GM12864 (cell line): ENCODE results near the gene OSBP2.
A peak's percentile ranks its signal among the peaks of the same experiment; 100 is the strongest.
"Not testable (repeated sequence)": the region's sequence is repeated elsewhere in the genome, so short reads cannot be mapped to it uniquely, and the experiment has no call there.

Experiments used
- DNase-seq: peaks from one replicate; pipeline ENCODE4 v3.0.0-alpha.2; 2011; ENCODE audit warnings: low read depth
- H3K4me3 ChIP-seq: 2 replicates; pipeline ENCODE4 v1.5.1; 2011; ENCODE audit warnings: mild to moderate bottlenecking, low read depth, low read length, control low read depth
- TF ChIP-seq, protein P1 (sequence below): IDR thresholded peaks from 2 replicates; pipeline ENCODE4 v1.5.1; 2011; ENCODE audit warnings: low read depth, mild to moderate bottlenecking, moderate library complexity, low read length, control low read depth, inconsistent platforms; ENCODE audit errors: missing control alignments

OSBP2 gene

GRCh38 chr22:30667107-30667493, 27.6 kb upstream of the OSBP2 start:
- TF ChIP-seq, protein P1, sequence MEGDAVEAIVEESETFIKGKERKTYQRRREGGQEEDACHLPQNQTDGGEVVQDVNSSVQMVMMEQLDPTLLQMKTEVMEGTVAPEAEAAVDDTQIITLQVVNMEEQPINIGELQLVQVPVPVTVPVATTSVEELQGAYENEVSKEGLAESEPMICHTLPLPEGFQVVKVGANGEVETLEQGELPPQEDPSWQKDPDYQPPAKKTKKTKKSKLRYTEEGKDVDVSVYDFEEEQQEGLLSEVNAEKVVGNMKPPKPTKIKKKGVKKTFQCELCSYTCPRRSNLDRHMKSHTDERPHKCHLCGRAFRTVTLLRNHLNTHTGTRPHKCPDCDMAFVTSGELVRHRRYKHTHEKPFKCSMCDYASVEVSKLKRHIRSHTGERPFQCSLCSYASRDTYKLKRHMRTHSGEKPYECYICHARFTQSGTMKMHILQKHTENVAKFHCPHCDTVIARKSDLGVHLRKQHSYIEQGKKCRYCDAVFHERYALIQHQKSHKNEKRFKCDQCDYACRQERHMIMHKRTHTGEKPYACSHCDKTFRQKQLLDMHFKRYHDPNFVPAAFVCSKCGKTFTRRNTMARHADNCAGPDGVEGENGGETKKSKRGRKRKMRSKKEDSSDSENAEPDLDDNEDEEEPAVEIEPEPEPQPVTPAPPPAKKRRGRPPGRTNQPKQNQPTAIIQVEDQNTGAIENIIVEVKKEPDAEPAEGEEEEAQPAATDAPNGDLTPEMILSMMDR, result no peak
- DNase-seq, result no peak

GRCh38 chr22:30667494-30668385, 26.9 kb upstream of the OSBP2 start, which contains the start of gene DUSP18:
TSS of gene DUSP18 (minus strand) at chr22:30667875. CDS start at chr22:30664003, 3,872 bp downstream.
- DNase-seq, result peak; percentile 47
- H3K4me3 ChIP-seq, result peak within 1 kb of the TSS; percentile 62
- TF ChIP-seq, protein P1, result peak; percentile 41

More at GRCh38 chr22:30667107-30667493, 27.6 kb upstream of the OSBP2 start:
- peak overlapping the region; percentile 62 for H3K4me3 ChIP-seq

- peak overlapping the region; percentile 62 for H3K4me3 ChIP-seq
- DNase-seq, result no peak
- TF ChIP-seq, protein P1, result no peak
These were observed 26.3 kb upstream of the OSBP2 start for GRCh38 chr22:30668386-30668710.

DNA sequence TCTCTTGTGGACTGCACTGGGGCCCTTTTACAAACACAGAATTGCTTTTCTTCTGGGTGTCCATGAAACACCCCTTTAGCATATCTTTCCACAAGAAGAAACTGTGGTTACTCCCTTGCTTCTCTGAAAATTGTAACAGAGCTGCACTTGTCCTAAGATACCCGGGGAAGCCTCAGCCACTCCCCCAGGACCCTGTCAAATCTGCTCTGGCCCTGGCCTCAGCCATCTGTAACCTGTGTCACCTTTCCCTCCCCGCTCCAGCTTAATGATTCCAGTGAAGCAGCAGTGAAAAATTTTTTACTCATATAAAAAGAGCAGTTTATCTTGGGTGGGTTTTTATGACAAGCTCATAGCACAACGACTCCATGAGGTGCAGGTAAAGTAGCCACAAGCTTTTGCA, 23.6 kb upstream of the OSBP2 start:
- TF ChIP-seq, protein P1, result no peak
- no peak for DNase-seq
- no peak overlapping the region for H3K4me3 ChIP-seq

GRCh38 chr22:30673136-30673535, 21.5 kb upstream of the OSBP2 start:
- no peak for DNase-seq
- TF ChIP-seq, protein P1, result no peak
- no peak overlapping the region for H3K4me3 ChIP-seq

DNA sequence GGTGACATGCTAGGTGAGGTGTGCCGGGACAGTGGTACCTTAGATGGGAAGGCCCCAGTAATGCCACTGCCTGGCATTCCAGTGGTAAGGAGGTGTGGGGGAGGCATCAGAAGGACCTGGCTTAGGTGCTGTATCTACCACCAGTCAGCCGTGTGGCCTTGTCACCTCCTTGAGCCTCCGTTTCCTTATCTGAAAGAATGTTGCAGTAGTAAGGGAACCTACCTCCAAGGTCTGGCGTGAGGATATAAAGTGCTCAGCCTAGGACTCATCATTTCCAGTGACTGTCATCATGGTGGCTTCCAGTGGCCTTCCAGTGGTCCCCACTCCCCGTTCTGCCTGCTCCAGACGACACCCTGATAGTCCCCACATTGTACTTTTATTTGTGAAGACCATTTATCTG, 20.2 kb upstream of the OSBP2 start:
- no peak overlapping the region for H3K4me3 ChIP-seq
- TF ChIP-seq, protein P1, result no peak
- DNase-seq, result no peak

DNA sequence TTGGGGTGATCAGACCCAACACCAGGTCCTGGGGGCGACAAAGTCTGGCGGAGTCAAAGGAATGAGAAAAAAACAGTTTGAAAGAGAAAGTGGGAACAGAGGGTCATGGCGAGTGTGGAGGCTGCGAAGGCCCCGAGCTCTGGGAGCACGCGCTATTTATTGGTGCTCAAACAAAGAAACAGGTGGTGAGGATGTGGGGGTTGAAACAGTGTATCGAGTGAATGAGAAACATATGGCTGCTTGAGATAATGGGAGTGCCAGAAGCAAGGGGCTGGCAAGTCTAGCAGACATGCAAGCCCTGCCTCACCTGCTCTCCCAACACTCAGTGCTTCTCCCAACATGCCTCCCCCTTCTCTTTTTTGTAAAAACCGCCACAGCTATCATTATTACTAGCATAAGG, 19.2 kb upstream of the OSBP2 start:
- no peak for DNase-seq
- TF ChIP-seq, protein P1, result no peak
- H3K4me3 ChIP-seq, result no peak overlapping the region

- DNase-seq, H3K4me3 ChIP-seq: not testable (repeated sequence)
These were observed 18.1 kb upstream of the OSBP2 start for GRCh38 chr22:30676565-30676964.

GRCh38 chr22:30679895-30680690, 14.6 kb upstream of the OSBP2 start:
- not testable (repeated sequence) for H3K4me3 ChIP-seq, DNase-seq
